Endothelial cell of umbilical vein (primary cell): Measurements from ENCODE around the gene TAX1BP3.

ENCODE experiments used
- CTCF ChIP-seq, 2 donors: IDR thresholded peaks; 1 replicate in 1 of 2; 2 replicates in 1 of 2; pipeline ENCODE4 v1.5.1; 2011; ENCODE audit warnings: low read length in 2 of 2, mild to moderate bottlenecking in 2 of 2, moderate library complexity in 2 of 2, control low read depth in 1 of 2, inconsistent platforms in 1 of 2, low read depth in 1 of 2; ENCODE audit not compliant: insufficient read depth in 1 of 2; ENCODE audit errors: extremely low read depth in 1 of 2
- EZH2 ChIP-seq: IDR thresholded peaks from 2 replicates; pipeline ENCODE4 v1.6.1; 2012; ENCODE audit warnings: borderline replicate concordance, low read depth, mild to moderate bottlenecking, moderate library complexity, low read length, inconsistent platforms; ENCODE audit not compliant: severe bottlenecking
- GATA2 ChIP-seq: IDR thresholded peaks from 2 replicates; pipeline ENCODE4 v1.7.0; 2011; ENCODE audit warnings: low read depth, mild to moderate bottlenecking, moderate library complexity, mixed read lengths, low read length; ENCODE audit not compliant: insufficient read length, insufficient read depth
- JUN ChIP-seq: IDR thresholded peaks from 2 replicates; pipeline ENCODE4 v1.6.1; 2011; ENCODE audit warnings: borderline replicate concordance, low read depth; ENCODE audit not compliant: insufficient read length, insufficient read depth
- MAX ChIP-seq: IDR thresholded peaks from 2 replicates; pipeline ENCODE4 v1.6.1; 2011; ENCODE audit not compliant: insufficient read depth, insufficient read length
- MYC ChIP-seq: IDR thresholded peaks from one replicate; pipeline ENCODE4 v1.6.1; 2011; ENCODE audit warnings: mild to moderate bottlenecking, low read depth, low read length
- POLR2A ChIP-seq: IDR thresholded peaks from 2 replicates; pipeline ENCODE4 v1.6.1; 2012; ENCODE audit warnings: low read depth, mild to moderate bottlenecking, control low read depth, low read length
- POLR2AphosphoS5 ChIP-seq: IDR thresholded peaks from 2 replicates; pipeline ENCODE4 v1.6.1; 2012; ENCODE audit warnings: low read depth, mild to moderate bottlenecking, control low read depth, low read length, moderate library complexity; ENCODE audit not compliant: insufficient read depth

- TF ChIP-seq POLR2AphosphoS5 (no peak), CTCF (IDR thresholded peaks at IDR 0.05; ENCODE audit: extremely low read depth in 1 of 2, insufficient read depth in 1 of 2, low read depth in 1 of 2, low read length in 2 of 2) (no peak), POLR2A (no peak), MAX (no peak), GATA2 (no peak), EZH2 (no peak), MYC (no peak), JUN (no peak)
These were observed 53.1 kb downstream of the TAX1BP3 start for GRCh38 chr17:3615160-3615870.
